B cell (primary cell): ENCODE measurements around the gene RTBDN. TPM values are rescaled to one million over a fixed set of nuclear protein-coding genes. Genes with fewer than 3 reads are reported as not detected.

Experiments
- ATAC-seq: fragments of 200-7000 bp; cut with Tn5 transposase; one replicate; pipeline ENCODE4 v1.10.0; 2021; ENCODE audit warnings: low read depth, mild to moderate bottlenecking, moderate number of reproducible peaks, moderate library complexity
- CTCF ChIA-PET: fragments of 350-600 bp; sonication (Branson Sonifier 250); formaldehyde crosslinking; loops from one replicate; lab custom pipeline; 2021; ENCODE audit warnings: antibody characterized with exemption, inconsistent platforms; lab: Charles Lee
- POLR2A ChIA-PET: fragments of 350-600 bp; sonication (Branson Sonifier 250); formaldehyde crosslinking; loops from one replicate; lab custom pipeline; 2021; ENCODE audit warnings: antibody characterized with exemption; lab: Charles Lee
- DNase-seq: peaks from one replicate; pipeline ENCODE4 v3.0.0; 2013
- H2AFZ ChIP-seq: 2 replicates; pipeline ENCODE4 v1.6.1; 2012; ENCODE audit warnings: mild to moderate bottlenecking, low read depth, low read length; ENCODE audit not compliant: insufficient read depth, poor library complexity, severe bottlenecking
- H3K27ac ChIP-seq, 2 donors: 1 replicate in 1 of 2; 2 replicates in 1 of 2; pipeline ENCODE4 v1.5.1; 2012 to 2013; ENCODE audit warnings: low read length in 2 of 2, mild to moderate bottlenecking in 2 of 2, moderate library complexity in 1 of 2
- H3K27me3 ChIP-seq, 4 experiments: fragments of 200-600 bp in 1 of 4; sonication (generic) in 1 of 4; replicated peaks in 1 of 4; 1 replicate in 2 of 4; 2 replicates in 2 of 4; pipeline versions ENCODE4 v1.6.1 to v1.7.0; 2013 to 2016; ENCODE audit warnings: low read length in 3 of 4, mild to moderate bottlenecking in 2 of 4, mixed read lengths in 1 of 4, moderate library complexity in 1 of 4; ENCODE audit not compliant: insufficient read depth in 4 of 4, control insufficient read depth in 3 of 4; ENCODE audit errors: control extremely low read depth in 1 of 4
- H3K36me3 ChIP-seq, 2 experiments: replicated peaks in 1 of 2; 1 replicate in 1 of 2; 2 replicates in 1 of 2; pipeline versions ENCODE4 v1.6.1 to v1.7.1; 2013; ENCODE audit warnings: low read length in 1 of 2; ENCODE audit not compliant: insufficient read depth in 2 of 2, control insufficient read depth in 1 of 2; ENCODE audit errors: control extremely low read depth in 1 of 2, extremely low read depth in 1 of 2
- H3K4me1 ChIP-seq, 2 donors: fragments of 200-600 bp in 1 of 2; sonication (generic) in 1 of 2; 1 replicate in 1 of 2; 2 replicates in 1 of 2; pipeline versions ENCODE4 v1.5.1 to v1.6.1; 2013 to 2017; ENCODE audit warnings: low read length in 2 of 2; ENCODE audit not compliant: control insufficient read depth in 2 of 2, insufficient read depth in 2 of 2
- H3K4me2 ChIP-seq: replicated peaks from 2 replicates; pipeline ENCODE3; 2012; ENCODE audit warnings: mild to moderate bottlenecking, low read depth, low read length; ENCODE audit not compliant: poor library complexity, severe bottlenecking
- H3K4me3 ChIP-seq, 5 experiments: fragments of 200-600 bp in 1 of 5; sonication (generic) in 1 of 5; 1 replicate in 3 of 5; 2 replicates in 2 of 5; pipeline versions ENCODE4 v1.5.1 to v1.7.0; 2011 to 2016; ENCODE audit warnings: low read length in 4 of 5, mild to moderate bottlenecking in 4 of 5, low read depth in 2 of 5, control low read depth in 1 of 5, moderate library complexity in 1 of 5; ENCODE audit not compliant: insufficient read depth in 1 of 5; ENCODE audit errors: control extremely low read depth in 1 of 5, extremely low read depth in 1 of 5
- H3K79me2 ChIP-seq: fragments of 200-600 bp; sonication (generic); one replicate; pipeline ENCODE4 v1.6.0; 2016; ENCODE audit warnings: low read length; ENCODE audit not compliant: control insufficient read depth, insufficient read depth
- H3K9ac ChIP-seq: fragments of 200-600 bp; sonication (generic); 2 replicates; pipeline ENCODE4 v1.6.1; 2017; ENCODE audit warnings: mild to moderate bottlenecking, low read length, moderate library complexity
- H3K9me3 ChIP-seq, 3 donors: one replicate each; pipeline versions ENCODE4 v1.6.1 to v1.7.1; 2013; ENCODE audit warnings: low read length in 2 of 3; ENCODE audit not compliant: control insufficient read depth in 2 of 3, insufficient read depth in 1 of 3; ENCODE audit errors: control extremely low read depth in 1 of 3
- H4K20me1 ChIP-seq: 2 replicates; pipeline ENCODE4 v1.6.0; 2012; ENCODE audit warnings: mild to moderate bottlenecking, low read length; ENCODE audit not compliant: insufficient read depth, control insufficient read depth, poor library complexity, severe bottlenecking
- H3K27ac Mint-ChIP-seq: one replicate; pipeline ENCODE4 v1.8.0; 2021; ENCODE audit warnings: mixed read lengths
- H3K27me3 Mint-ChIP-seq: one replicate; pipeline ENCODE4 v1.8.0; 2021; ENCODE audit warnings: mixed read lengths
- H3K4me1 Mint-ChIP-seq: one replicate; pipeline ENCODE4 v1.8.0; 2021; ENCODE audit warnings: mixed read lengths
- H3K4me3 Mint-ChIP-seq: one replicate; pipeline ENCODE4 v1.8.0; 2021; ENCODE audit warnings: mixed read lengths
- H3K9me3 Mint-ChIP-seq: one replicate; pipeline ENCODE4 v1.8.0; 2022; ENCODE audit warnings: mixed read lengths; ENCODE audit not compliant: insufficient read depth
- CTCF ChIP-seq: fragments of 200-600 bp; IDR thresholded peaks from one replicate; pipeline ENCODE4 v1.8.0; 2022; ENCODE audit warnings: antibody characterized with exemption, mild to moderate bottlenecking
- EZH2 ChIP-seq: IDR thresholded peaks from 2 replicates; pipeline ENCODE4 v1.6.1; 2012; ENCODE audit warnings: borderline replicate concordance, low read depth, mild to moderate bottlenecking, moderate library complexity, low read length; ENCODE audit not compliant: insufficient read depth, poor library complexity, severe bottlenecking
- WGBS: methylation state at CpG from one replicate; pipeline ENCODE4 v1.1.5; 2013; ENCODE audit warnings: missing lambda C conversion rate; ENCODE audit not compliant: insufficient coverage; 5-methylcytosine and 5-hydroxymethylcytosine counted together
- intact Hi-C: fragments of 100-400 bp; cut with micrococcal nuclease; formaldehyde crosslinking; loops from one replicate; pipeline ENCODE4 v1.10.0; 2022
- polyA plus RNA-seq: library from polyadenylated mRNA; depleted of rRNA; stranded (reverse); fragments of >200 nt; gene quantifications from 2 replicates; pipeline ENCODE4 v1.2.3, GENCODE V29; 2012
- total RNA-seq, 2 donors: library from RNA; stranded (reverse); fragments of 120-200 nt in 1 of 2; gene quantifications; 1 replicate in 1 of 2; 2 replicates in 1 of 2; pipeline versions ENCODE4 v1.2.3 to v1.2.4, GENCODE V29; 2013 to 2022

The RTBDN gene
- total and polyA plus RNA-seq, 2 donors (not counting 1 experiment from before 2014, with no cell fraction given): not detected

- peak overlapping the region; percentile 95 for H3K4me2 ChIP-seq
These were observed 427 bp downstream of the RTBDN start for GRCh38 chr19:12833738-12834565.

More at GRCh38 chr19:12833738-12834565, 427 bp downstream of the RTBDN start:
- Histone ChIP-seq H3K9me3 (peaks cover 0 to 44% (median 7%) of the 10 kb centered on the region in 3 donors), H3K27ac (no peak overlapping the region), H3K4me1 (peaks cover 37 to 56% of the 10 kb centered on the region in 2 donors), H3K27me3 (peaks cover 3 to 94% (median 69%) of the 10 kb centered on the region in 4 experiments), H3K79me2 (no peaks in the 10 kb centered on the region), H3K9ac (peak overlapping the region; percentile 51), H2AFZ (peak overlapping the region; percentile 58), H3K36me3 (no peaks in the 10 kb centered on the region), H4K20me1 (no peaks in the 10 kb centered on the region), H3K4me3 (peak overlapping the region in 4 of 5 experiments; percentile 20 to 54 (median 46))
- 4% methylated on average over 54 of the region's 87 CpGs for WGBS
- no peak for TF ChIP-seq EZH2
- TF ChIP-seq CTCF: no peak
- DNase-seq: peak; percentile 54
- ChIA-PET CTCF (interaction anchor here (0.6 to 1.0 kb wide), 4 partner anchors 13 to 91 kb away, joined by 3 to 5 read pairs (median 4); no protein-coding TSS in a partner anchor), POLR2A (interaction anchor here (0.7 to 0.8 kb wide), 2 partner anchors 27 to 138 kb away, joined by 3 read pairs; partner anchors contain the start of genes FBXW9 and RNASEH2A)
- H3K4me3 Mint-ChIP-seq: peak overlapping the region; percentile 70
- peaks cover 69% of the 10 kb centered on the region for H3K27me3 Mint-ChIP-seq
- peak; percentile 23 for ATAC-seq
- H3K27ac Mint-ChIP-seq: peak overlapping the region; percentile 43
- intact Hi-C loops: no loop called here
- no peaks in the 10 kb centered on the region for H3K9me3 Mint-ChIP-seq
- H3K4me1 Mint-ChIP-seq: peaks cover 35% of the 10 kb centered on the region
